OCI-LY3 (cell line): Measurements from ENCODE around the gene MON2.

Source experiments
- CTCF ChIP-seq: fragments of 200-600, 300-600 bp; sonication (generic); IDR thresholded peaks from 2 replicates; pipeline ENCODE4 v1.5.1; 2014; ENCODE audit warnings: antibody characterized with exemption, low read length, low read depth
- EZH2phosphoT487 ChIP-seq: fragments of 200-600 bp; shearing (Covaris generic); IDR thresholded peaks from 2 replicates; pipeline ENCODE4 v1.6.1; 2018; ENCODE audit warnings: antibody characterized with exemption, mixed run types, low read depth

GRCh38 chr12:62649412-62650138 is 182.9 kb downstream of the MON2 start:
- TF ChIP-seq CTCF, result no peak
- no peak for TF ChIP-seq EZH2phosphoT487
